IPS DF 6.9 (cell line): ENCODE measurements around the gene NR3C1.

Experiments
- DNase-seq: peaks from one replicate; pipeline ENCODE4 v3.0.0-alpha.2; 2013; ENCODE audit warnings: low read depth, low spot score
- H3K27ac ChIP-seq: one replicate; pipeline ENCODE4 v1.5.1; 2013; ENCODE audit warnings: low read length, control low read depth
- H3K27me3 ChIP-seq: 2 replicates; pipeline ENCODE4 v1.6.1; 2013; ENCODE audit warnings: mild to moderate bottlenecking, low read length; ENCODE audit not compliant: control insufficient read depth, insufficient read depth
- H3K36me3 ChIP-seq: 2 replicates; pipeline ENCODE4 v1.6.1; 2013; ENCODE audit warnings: low read length; ENCODE audit not compliant: control insufficient read depth, insufficient read depth
- H3K4me1 ChIP-seq: 2 replicates; pipeline ENCODE4 v1.6.1; 2013; ENCODE audit warnings: low read length; ENCODE audit not compliant: control insufficient read depth, insufficient read depth
- H3K4me3 ChIP-seq: 2 replicates; pipeline ENCODE4 v1.5.1; 2013; ENCODE audit warnings: mild to moderate bottlenecking, low read length
- H3K9me3 ChIP-seq: 2 replicates; pipeline ENCODE4 v1.6.1; 2013; ENCODE audit warnings: low read length, inconsistent platforms; ENCODE audit not compliant: control insufficient read depth, insufficient read depth
- WGBS: extraction: QIAGEN DNeasy Blood & Tissue Kit; methylation state at CpG from one replicate; pipeline ENCODE4 v1.1.7; 2013; ENCODE audit warnings: mixed read lengths, missing lambda C conversion rate; ENCODE audit not compliant: insufficient read length, insufficient coverage; 5-methylcytosine and 5-hydroxymethylcytosine counted together

Gene NR3C1

DNA sequence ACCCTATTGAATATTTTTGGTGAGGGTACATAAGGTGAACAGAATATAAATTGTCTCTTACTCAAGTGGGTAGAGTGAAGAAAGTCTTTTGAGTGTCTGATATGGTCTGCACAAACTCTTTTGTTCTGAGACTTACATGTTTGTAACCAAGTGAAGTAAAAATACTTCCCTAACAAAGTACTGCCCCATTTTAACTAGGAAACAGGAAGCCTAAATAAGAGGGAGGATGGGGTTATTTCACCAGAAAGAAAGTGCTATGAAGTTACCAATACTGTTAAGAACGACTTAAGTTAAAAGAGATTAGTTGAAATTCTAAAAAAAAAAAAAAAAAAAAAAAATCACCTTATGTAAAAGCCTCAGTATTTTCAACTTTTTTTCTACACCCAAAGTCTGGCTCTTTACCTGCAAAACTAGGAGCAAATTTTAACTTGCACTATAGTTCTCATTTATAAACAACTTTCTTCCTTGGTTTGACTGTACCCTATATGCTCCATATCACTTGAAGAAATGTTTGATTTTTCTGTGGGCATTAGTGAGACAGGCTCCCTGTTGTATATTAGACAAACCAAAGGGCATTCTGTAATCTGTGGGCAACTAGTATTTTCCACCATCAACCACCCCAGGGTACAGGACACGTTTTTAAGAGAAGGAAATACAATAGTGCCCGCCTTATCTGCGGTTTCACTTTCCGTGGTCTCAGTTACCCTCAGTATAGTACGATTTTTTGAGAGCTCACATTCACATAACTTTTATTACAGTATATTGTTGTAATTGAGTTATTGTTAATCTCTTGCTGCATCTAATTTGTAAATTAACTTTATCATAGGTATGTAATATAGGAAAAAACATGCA lies 127.7 kb downstream of the NR3C1 start:
- Histone ChIP-seq H3K4me1 (no peaks in the 10 kb centered on the region), H3K27me3 (no peaks in the 10 kb centered on the region), H3K36me3 (no peaks in the 10 kb centered on the region), H3K9me3 (no peaks in the 10 kb centered on the region), H3K4me3 (no peak overlapping the region), H3K27ac (no peak overlapping the region)
- DNase-seq: no peak
- no CpG with 5 or more reads among the region's 6 CpGs for WGBS

DNA sequence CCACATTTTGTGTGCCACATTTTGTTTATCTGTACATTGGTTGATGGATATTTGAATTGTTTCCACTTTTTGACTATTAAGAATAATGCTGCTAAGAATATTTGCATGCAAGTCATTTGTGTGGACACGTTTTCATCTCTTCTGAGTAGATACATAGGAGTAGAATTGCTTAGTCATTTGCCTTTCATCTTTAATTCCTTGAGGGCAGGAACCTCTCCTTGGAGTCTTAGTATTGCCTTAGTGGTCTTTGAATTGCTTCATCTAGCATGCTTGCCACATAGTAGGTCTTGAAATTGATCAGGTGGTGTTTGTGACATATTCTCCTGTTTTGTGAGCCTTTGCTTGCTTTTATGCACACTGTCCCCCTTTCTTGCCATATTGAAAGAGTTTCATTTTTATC lies 128.5 kb downstream of the NR3C1 start:
- no peaks in the 10 kb centered on the region for H3K36me3 ChIP-seq
- H3K27me3 ChIP-seq: no peaks in the 10 kb centered on the region
- H3K27ac ChIP-seq: no peak overlapping the region
- no peak for DNase-seq
- H3K9me3 ChIP-seq: no peaks in the 10 kb centered on the region
- H3K4me1 ChIP-seq: no peaks in the 10 kb centered on the region
- no CpG with 5 or more reads among the region's 1 CpG for WGBS
- no peak overlapping the region for H3K4me3 ChIP-seq

DNA sequence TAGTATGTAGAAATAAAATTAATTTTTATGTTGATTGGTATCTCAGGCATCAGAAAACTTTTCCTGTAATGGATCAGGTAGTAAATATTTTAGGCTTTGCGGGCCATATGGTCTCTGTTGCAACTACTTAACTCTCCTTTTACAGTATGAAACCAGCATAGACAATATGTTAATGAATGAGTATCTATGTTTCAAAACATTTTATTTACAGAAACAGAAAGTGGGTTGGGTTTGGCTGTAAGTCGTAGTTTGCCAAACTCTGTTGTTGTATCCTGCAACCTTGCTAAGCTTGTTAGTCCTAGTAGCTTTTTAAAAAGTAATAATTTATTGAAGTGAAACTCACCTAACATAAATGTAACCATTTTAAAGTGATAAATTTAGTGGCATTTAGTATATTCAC lies 132.1 kb downstream of the NR3C1 start:
- Histone ChIP-seq H3K36me3 (no peaks in the 10 kb centered on the region), H3K27ac (no peak overlapping the region), H3K27me3 (no peaks in the 10 kb centered on the region), H3K9me3 (no peaks in the 10 kb centered on the region), H3K4me3 (no peak overlapping the region), H3K4me1 (no peaks in the 10 kb centered on the region)
- no peak for DNase-seq
- no CpG with 5 or more reads among the region's 2 CpGs for WGBS

DNA sequence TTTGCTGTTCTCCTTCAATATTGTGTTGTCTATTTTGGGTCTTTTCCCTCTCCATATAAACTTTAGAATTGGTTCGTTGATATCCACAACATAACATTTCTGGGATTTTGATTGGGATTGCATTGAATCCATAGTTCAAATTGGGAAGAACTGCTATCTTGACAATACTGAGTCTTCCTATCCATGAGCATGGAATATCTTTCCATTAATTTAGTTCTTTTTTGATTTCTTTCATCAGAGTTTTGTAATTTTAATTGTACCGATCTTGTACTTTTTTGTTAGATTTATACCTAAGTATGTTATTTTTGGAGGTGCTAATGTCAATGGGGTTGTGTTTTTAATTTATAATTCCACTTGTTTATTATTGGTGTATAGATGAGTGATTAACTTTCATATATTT lies 135.1 kb downstream of the NR3C1 start:
- WGBS: no CpG with 5 or more reads among the region's 2 CpGs
- H3K4me3 ChIP-seq: no peak overlapping the region
- DNase-seq: no peak

DNA sequence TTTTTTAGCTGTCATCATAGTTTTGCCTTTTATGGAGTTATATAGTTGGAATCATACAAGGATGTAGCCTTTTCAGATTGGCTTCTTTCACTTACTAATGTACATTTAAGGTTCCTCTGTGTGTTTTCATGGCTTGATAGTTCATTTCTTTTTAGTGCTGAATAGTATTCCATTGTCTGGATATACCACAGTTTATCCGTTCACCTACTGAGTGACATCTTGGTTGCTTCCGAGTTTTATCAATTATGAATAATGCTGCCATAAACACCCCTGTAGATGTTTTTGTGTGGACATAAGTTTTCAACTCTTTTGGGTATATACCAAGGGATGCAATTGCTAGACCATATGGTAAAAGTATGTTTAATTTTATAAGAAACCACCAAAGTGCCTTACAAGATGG lies 136.3 kb downstream of the NR3C1 start:
- no peak overlapping the region for H3K4me3 ChIP-seq
- H3K9me3 ChIP-seq: no peaks in the 10 kb centered on the region
- WGBS: no CpG with 5 or more reads among the region's 2 CpGs
- H3K4me1 ChIP-seq: no peaks in the 10 kb centered on the region
- H3K27me3 ChIP-seq: no peaks in the 10 kb centered on the region
- DNase-seq: no peak
- H3K27ac ChIP-seq: no peak overlapping the region
- H3K36me3 ChIP-seq: no peaks in the 10 kb centered on the region

More for the DNA sequence above, 135.1 kb downstream of the NR3C1 start:
- no peaks in the 10 kb centered on the region for H3K9me3 ChIP-seq
- no peaks in the 10 kb centered on the region for H3K27me3 ChIP-seq
- H3K36me3 ChIP-seq: no peaks in the 10 kb centered on the region
- no peak overlapping the region for H3K27ac ChIP-seq
- no peaks in the 10 kb centered on the region for H3K4me1 ChIP-seq

DNA sequence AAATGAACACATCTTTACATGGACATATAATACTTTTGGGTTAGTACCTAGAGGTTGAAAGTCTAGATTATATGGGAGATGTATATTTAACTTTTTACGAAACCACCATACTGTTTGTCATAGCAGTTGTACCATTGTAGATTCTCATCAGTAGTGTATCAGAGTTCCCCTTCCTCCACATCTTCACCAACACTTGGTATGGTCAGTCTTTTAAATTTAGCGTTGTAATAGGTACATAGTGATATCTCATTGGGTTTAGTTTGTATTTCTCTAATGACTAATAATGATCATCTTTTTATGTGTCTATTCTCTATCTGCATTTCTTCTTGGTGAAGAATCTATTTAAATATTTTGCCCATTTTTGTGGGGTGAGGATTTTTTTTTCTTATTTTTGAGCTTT lies 137.5 kb downstream of the NR3C1 start:
- no CpG with 5 or more reads among the region's 2 CpGs for WGBS
- no peak overlapping the region for H3K4me3 ChIP-seq
- H3K36me3 ChIP-seq: no peaks in the 10 kb centered on the region
- no peak for DNase-seq
- H3K4me1 ChIP-seq: no peaks in the 10 kb centered on the region
- no peaks in the 10 kb centered on the region for H3K27me3 ChIP-seq
- H3K9me3 ChIP-seq: no peaks in the 10 kb centered on the region
- no peak overlapping the region for H3K27ac ChIP-seq

DNA sequence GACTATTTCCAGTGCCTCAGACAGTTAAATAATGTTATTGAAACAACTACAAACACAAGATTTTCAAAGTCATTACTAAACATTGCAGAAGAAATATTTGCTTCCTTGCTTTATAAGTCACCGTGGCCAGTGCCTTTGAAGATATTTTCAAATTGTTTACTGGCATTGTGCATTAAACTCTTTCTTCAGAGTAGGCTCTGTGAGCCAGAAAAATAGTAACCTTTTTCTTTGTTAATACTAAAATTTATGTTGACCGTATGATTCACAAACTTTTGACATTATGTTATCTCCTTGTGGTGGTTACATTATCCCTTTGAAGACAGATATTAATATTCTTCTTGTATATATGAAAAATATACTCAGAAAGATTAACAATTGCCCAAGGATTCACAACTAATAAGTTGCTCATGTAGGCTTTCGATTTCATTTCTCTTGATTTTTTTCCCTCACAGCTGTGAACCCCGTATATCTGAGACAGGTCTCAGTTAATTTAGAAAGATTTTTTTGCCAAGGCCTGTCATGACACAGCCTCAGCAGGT lies 140.1 kb downstream of the NR3C1 start:
- no peaks in the 10 kb centered on the region for H3K36me3 ChIP-seq
- no CpG with 5 or more reads among the region's 4 CpGs for WGBS
- no peaks in the 10 kb centered on the region for H3K9me3 ChIP-seq
- H3K4me1 ChIP-seq: no peaks in the 10 kb centered on the region
- no peak overlapping the region for H3K27ac ChIP-seq
- no peak for DNase-seq
- H3K27me3 ChIP-seq: no peaks in the 10 kb centered on the region
- no peak overlapping the region for H3K4me3 ChIP-seq

DNA sequence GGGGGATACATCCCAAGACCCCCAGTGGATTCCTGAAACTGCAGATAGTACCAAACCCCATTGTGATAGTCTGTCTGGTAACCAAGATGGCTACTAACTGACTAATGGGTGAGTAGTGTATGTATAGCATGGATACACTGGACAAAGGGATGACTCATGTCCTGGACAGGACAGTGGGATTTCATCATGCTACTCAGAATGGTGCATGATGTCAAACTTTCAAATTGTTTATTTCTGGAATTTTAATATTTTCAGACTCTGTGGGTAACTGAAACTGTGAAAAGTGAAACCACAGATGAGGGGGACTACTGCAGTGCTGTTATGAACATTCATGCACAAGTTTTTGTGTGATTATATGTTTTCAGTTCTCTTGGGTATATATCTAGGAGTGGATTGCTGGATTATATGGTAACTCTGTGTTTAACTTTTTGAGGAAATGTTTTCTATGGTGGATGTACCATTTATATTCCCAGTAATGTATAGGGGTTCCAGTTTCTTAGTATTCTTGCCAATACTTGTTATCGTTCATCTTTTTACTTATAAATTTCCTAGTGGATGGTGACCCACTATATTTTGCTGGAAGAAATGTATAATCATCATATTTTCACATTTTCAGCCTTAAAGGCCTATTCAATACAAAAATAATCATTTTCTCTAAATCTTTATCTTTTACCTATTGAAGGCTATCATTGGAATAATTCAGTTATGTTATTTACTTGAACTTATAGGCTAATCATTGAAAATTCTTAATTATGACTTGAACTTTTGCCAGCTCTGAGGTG lies 140.9 kb downstream of the NR3C1 start:
- Histone ChIP-seq H3K27ac (no peak overlapping the region), H3K9me3 (no peaks in the 10 kb centered on the region), H3K27me3 (no peaks in the 10 kb centered on the region), H3K4me3 (no peak overlapping the region), H3K36me3 (no peaks in the 10 kb centered on the region), H3K4me1 (no peaks in the 10 kb centered on the region)
- WGBS: no CpG with 5 or more reads among the region's 1 CpG
- DNase-seq: no peak

DNA sequence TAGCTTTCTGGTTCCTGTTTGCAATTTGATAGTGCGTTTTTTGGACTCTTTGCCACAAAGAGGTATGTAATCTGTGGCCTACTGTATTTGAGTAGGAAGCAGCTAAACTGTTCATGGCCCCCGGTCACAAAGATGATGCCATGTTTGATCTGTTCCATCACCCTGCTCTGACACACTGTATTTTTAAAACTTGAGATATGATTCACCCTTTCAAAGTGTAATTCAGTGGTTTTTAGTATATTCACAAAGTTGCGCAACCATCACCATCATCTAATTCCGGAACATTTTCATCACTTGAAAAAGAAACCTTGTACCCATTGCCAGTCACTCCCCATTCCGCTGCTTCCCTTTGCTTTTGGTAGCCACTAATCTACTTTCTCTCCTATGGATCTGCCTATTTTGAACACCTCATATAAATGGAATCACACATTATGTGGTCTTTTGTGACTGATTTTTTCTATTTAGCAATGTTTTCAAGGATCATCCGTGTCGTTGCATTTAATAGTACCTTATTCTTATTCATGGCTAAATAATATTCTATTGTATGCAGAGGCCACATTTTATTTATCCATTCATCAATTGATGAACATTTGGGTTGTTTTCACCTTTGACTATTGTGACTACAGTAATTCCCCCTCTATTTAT lies 141.6 kb downstream of the NR3C1 start:
- Histone ChIP-seq H3K27ac (no peak overlapping the region), H3K27me3 (no peaks in the 10 kb centered on the region), H3K4me3 (no peak overlapping the region), H3K4me1 (no peaks in the 10 kb centered on the region), H3K9me3 (no peaks in the 10 kb centered on the region), H3K36me3 (no peaks in the 10 kb centered on the region)
- WGBS: no CpG with 5 or more reads among the region's 7 CpGs
- no peak for DNase-seq

DNA sequence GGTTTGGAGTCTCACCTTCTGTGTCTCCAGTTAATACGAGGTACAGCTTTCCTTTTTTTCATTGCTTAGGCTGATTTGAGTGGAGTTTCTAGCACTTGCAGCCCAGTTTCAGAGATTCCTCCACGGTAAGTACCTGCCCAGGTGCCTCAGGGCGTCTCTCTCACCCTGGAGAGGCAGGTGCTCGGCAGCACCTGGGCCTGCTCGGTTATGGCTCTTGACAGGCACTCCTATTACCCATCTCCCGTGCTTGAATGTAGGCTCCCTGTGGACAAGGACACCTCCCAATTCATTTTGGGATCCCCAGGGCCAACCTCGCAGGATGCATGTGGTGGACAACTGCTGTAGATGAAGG lies 144.3 kb downstream of the NR3C1 start:
- no peak overlapping the region for H3K4me3 ChIP-seq
- H3K36me3 ChIP-seq: no peaks in the 10 kb centered on the region
- no peaks in the 10 kb centered on the region for H3K27me3 ChIP-seq
- WGBS: no CpG with 5 or more reads among the region's 7 CpGs
- H3K27ac ChIP-seq: no peak overlapping the region
- DNase-seq: no peak
- no peaks in the 10 kb centered on the region for H3K4me1 ChIP-seq
- no peaks in the 10 kb centered on the region for H3K9me3 ChIP-seq
